PC-3 (cell line): ENCODE data around the gene S100PBP. TPM values are rescaled to one million over a fixed set of nuclear protein-coding genes. Genes with fewer than 3 reads are reported as not detected.

Experiments
- ATAC-seq: fragments of 200-7000 bp; cut with Tn5 transposase; 2 replicates; pipeline ENCODE4 v1.9.1; 2020; ENCODE audit warnings: mild to moderate bottlenecking, moderate library complexity
- BruUV-seq: library from RNA; stranded (reverse); fragments of 400-500 nt; replicated peaks from 2 replicates; lab custom pipeline; 2021; lab: Mats Ljungman, UMichigan
- CTCF ChIA-PET: fragments of 300-600 bp; sonication (Branson Sonifier 250); formaldehyde crosslinking; loops from one replicate; lab custom pipeline; 2022; ENCODE audit warnings: antibody characterized with exemption; lab: Charles Lee
- POLR2A ChIA-PET: fragments of 300-600 bp; sonication (Branson Sonifier 250); formaldehyde crosslinking; loops from one replicate; lab custom pipeline; 2022; ENCODE audit warnings: antibody characterized with exemption; ENCODE audit not compliant: unreplicated experiment; lab: Charles Lee
- DNase-seq: peaks from one replicate; pipeline ENCODE4 v3.0.0-alpha.2; 2015
- H2AFZ ChIP-seq: fragments of 300-600 bp; sonication (generic); 2 replicates; pipeline ENCODE4 v1.6.0; 2016; ENCODE audit warnings: antibody characterized with exemption, low read length
- H3F3A ChIP-seq: fragments of 300-600 bp; sonication (generic); one replicate; pipeline ENCODE4 v1.6.0; 2017; ENCODE audit warnings: antibody characterized with exemption, low read length, control low read depth, mild to moderate bottlenecking; ENCODE audit not compliant: unreplicated experiment
- H3K27ac ChIP-seq: fragments of 300-600 bp; sonication (generic); 2 replicates; pipeline ENCODE4 v1.5.1; 2016; ENCODE audit warnings: mild to moderate bottlenecking, low read length
- H3K27me3 ChIP-seq: fragments of 300-600 bp; sonication (generic); 2 replicates; pipeline ENCODE4 v1.6.1; 2016; ENCODE audit warnings: low read length, mixed read lengths
- H3K36me3 ChIP-seq: fragments of 300-600 bp; sonication (generic); 2 replicates; pipeline ENCODE4 v1.6.1; 2016; ENCODE audit warnings: low read depth, mixed run types, low read length, mixed read lengths
- H3K4me1 ChIP-seq: fragments of 300-600 bp; sonication (generic); 2 replicates; pipeline ENCODE4 v1.5.1; 2016; ENCODE audit warnings: low read length; ENCODE audit not compliant: insufficient read depth
- H3K4me2 ChIP-seq: fragments of 300-600 bp; sonication (generic); 2 replicates; pipeline ENCODE4 v1.6.0; 2016; ENCODE audit warnings: low read length
- H3K4me3 ChIP-seq: fragments of 300-600 bp; sonication (generic); 2 replicates; pipeline ENCODE4 v1.5.1; 2016; ENCODE audit warnings: mild to moderate bottlenecking, low read length, mixed read lengths
- H3K79me2 ChIP-seq: fragments of 300-600 bp; sonication (generic); 2 replicates; pipeline ENCODE4 v1.6.1; 2017; ENCODE audit warnings: low read length, mixed read lengths
- H3K9ac ChIP-seq: fragments of 300-600 bp; sonication (generic); 2 replicates; pipeline ENCODE4 v1.6.0; 2016; ENCODE audit warnings: mild to moderate bottlenecking, low read length
- H3K9me2 ChIP-seq: fragments of 300-600 bp; sonication (generic); replicated peaks from 2 replicates; pipeline ENCODE4 v1.6.1; 2016; ENCODE audit warnings: mixed run types, low read length, mixed read lengths
- H3K9me3 ChIP-seq: fragments of 300-600 bp; sonication (generic); 2 replicates; pipeline ENCODE4 v1.6.1; 2016; ENCODE audit warnings: low read length, mixed read lengths
- H4K20me1 ChIP-seq: fragments of 300-600 bp; sonication (generic); 2 replicates; pipeline ENCODE4 v1.6.1; 2016; ENCODE audit warnings: low read length, mixed read lengths
- EZH2 ChIP-seq: fragments of 300-600 bp; sonication (generic); IDR thresholded peaks from one replicate; pipeline ENCODE4 v1.6.1; 2017; ENCODE audit warnings: antibody characterized with exemption, mild to moderate bottlenecking, low read length; ENCODE audit not compliant: unreplicated experiment
- EZH2phosphoT487 ChIP-seq: fragments of 300-600 bp; sonication (generic); IDR thresholded peaks from 2 replicates; pipeline ENCODE4 v1.6.1; 2018; ENCODE audit warnings: mild to moderate bottlenecking, antibody characterized with exemption, low read length, borderline replicate concordance
- intact Hi-C: fragments of 100-400 bp; cut with micrococcal nuclease; formaldehyde crosslinking; loops from 2 replicates; pipeline ENCODE4 v1.9.0; 2023
- total RNA-seq: library from RNA; depleted of rRNA; stranded (reverse); fragments of >200 nt; gene quantifications from 2 replicates; pipeline ENCODE4 v1.2.3, GENCODE V29; 2014
- TF ChIP-seq, protein P1 (sequence below): fragments of 300-600 bp; sonication (generic); conservative IDR thresholded peaks from 2 replicates; pipeline ENCODE4 v1.5.1; 2017; ENCODE audit warnings: antibody characterized with exemption, low read depth, mild to moderate bottlenecking, low read length

Gene S100PBP
- total RNA-seq, 1 experiment from 2014 or later, result 13.2 TPM

DNA sequence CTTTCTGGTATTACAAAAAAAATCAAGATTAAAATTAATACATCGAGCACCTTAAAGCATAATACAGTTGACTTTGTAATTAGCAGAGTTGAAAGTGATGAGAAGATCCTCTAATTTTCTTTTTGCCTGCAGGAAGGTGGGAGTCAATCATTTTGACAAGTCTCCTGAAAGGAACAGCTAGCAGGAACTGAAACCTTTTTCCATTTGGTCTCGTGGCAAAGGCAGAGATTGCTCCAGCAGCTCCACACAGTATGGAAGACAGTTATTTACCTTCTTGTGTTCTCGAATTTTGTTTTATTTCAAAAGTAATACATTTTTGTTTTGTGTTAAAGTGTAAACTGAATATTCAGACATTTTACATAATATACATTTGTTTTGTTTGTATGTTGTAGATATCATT lies 7.7 kb downstream of the S100PBP start:
- CTCF ChIA-PET, result no interaction called here

DNA sequence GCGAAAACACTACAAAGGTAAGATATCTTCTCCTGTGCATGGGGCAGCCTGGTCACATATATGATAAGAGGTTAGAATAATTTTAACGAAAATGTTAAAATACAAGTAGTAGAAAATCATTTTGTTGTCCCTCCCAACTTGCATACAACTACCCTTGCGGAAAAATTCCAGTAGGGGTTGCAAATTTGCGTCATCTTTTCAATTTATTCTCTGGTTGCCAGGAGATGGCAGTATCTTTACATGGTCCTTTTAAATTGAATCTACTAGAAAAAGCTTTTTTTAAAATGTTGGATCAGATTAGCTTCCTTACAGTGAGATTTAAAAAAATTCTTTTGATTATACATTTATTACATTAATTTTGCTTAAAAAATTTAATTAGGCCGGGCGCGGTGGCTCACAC lies 10.9 kb downstream of the S100PBP start:
- CTCF ChIA-PET, result interaction anchor here (1.0 kb wide), 1 partner anchor 44 kb away, joined by 7 read pairs; no protein-coding TSS in a partner anchor

More for the DNA sequence above, 7.7 kb downstream of the S100PBP start:
- POLR2A ChIA-PET, result no interaction called here
- Histone ChIP-seq H3K9me2 (no peaks in the 10 kb centered on the region), H3K27me3 (no peaks in the 10 kb centered on the region), H3K9me3 (no peaks in the 10 kb centered on the region), H3F3A (no peaks in the 10 kb centered on the region), H4K20me1 (no peaks in the 10 kb centered on the region), H3K4me2 (no peak overlapping the region), H2AFZ (no peak overlapping the region), H3K79me2 (peaks cover 10% of the 10 kb centered on the region), H3K9ac (no peak overlapping the region), H3K36me3 (peaks cover 30% of the 10 kb centered on the region), H3K4me1 (no peaks in the 10 kb centered on the region), H3K27ac (no peak overlapping the region), H3K4me3 (no peak overlapping the region)
- intact Hi-C loops, result no loop called here
- DNase-seq (no peak), ATAC-seq (no peak)
- no TSS peak for BruUV-seq
- no peak for TF ChIP-seq EZH2
- TF ChIP-seq, protein P1, sequence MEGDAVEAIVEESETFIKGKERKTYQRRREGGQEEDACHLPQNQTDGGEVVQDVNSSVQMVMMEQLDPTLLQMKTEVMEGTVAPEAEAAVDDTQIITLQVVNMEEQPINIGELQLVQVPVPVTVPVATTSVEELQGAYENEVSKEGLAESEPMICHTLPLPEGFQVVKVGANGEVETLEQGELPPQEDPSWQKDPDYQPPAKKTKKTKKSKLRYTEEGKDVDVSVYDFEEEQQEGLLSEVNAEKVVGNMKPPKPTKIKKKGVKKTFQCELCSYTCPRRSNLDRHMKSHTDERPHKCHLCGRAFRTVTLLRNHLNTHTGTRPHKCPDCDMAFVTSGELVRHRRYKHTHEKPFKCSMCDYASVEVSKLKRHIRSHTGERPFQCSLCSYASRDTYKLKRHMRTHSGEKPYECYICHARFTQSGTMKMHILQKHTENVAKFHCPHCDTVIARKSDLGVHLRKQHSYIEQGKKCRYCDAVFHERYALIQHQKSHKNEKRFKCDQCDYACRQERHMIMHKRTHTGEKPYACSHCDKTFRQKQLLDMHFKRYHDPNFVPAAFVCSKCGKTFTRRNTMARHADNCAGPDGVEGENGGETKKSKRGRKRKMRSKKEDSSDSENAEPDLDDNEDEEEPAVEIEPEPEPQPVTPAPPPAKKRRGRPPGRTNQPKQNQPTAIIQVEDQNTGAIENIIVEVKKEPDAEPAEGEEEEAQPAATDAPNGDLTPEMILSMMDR, result no peak
- TF ChIP-seq EZH2phosphoT487, result no peak

GRCh38 chr1:32830092-32830852 lies 12.8 kb downstream of the S100PBP start:
- intact Hi-C loops, result no loop called here
- H3K9ac ChIP-seq, result no peak overlapping the region
- no peaks in the 10 kb centered on the region for H3K9me3 ChIP-seq
- H3K79me2 ChIP-seq, result no peaks in the 10 kb centered on the region
- no peaks in the 10 kb centered on the region for H4K20me1 ChIP-seq
- DNase-seq (no peak), ATAC-seq (no peak)
- peaks cover 55% of the 10 kb centered on the region for H3K36me3 ChIP-seq
- H3K27me3 ChIP-seq, result no peaks in the 10 kb centered on the region
- POLR2A ChIA-PET, result no interaction called here
- no peaks in the 10 kb centered on the region for H3K9me2 ChIP-seq
- H3K4me2 ChIP-seq, result no peak overlapping the region
- H3K4me3 ChIP-seq, result no peak overlapping the region
- H3F3A ChIP-seq, result no peaks in the 10 kb centered on the region
- no peak overlapping the region for H3K27ac ChIP-seq
- TF ChIP-seq, protein P1, result no peak
- no peak for TF ChIP-seq EZH2phosphoT487
- no peak for TF ChIP-seq EZH2
- BruUV-seq, result no TSS peak
- CTCF ChIA-PET, result no interaction called here
- no peaks in the 10 kb centered on the region for H3K4me1 ChIP-seq
- no peak overlapping the region for H2AFZ ChIP-seq

More for the DNA sequence above, 10.9 kb downstream of the S100PBP start:
- no peak overlapping the region for H3K4me2 ChIP-seq
- peak; percentile 37 for DNase-seq
- no peaks in the 10 kb centered on the region for H3K4me1 ChIP-seq
- BruUV-seq, result no TSS peak
- no peak for ATAC-seq
- no peak overlapping the region for H3K27ac ChIP-seq
- H3K9me2 ChIP-seq, result no peaks in the 10 kb centered on the region
- no peak overlapping the region for H3K4me3 ChIP-seq
- no peak overlapping the region for H2AFZ ChIP-seq
- no peaks in the 10 kb centered on the region for H4K20me1 ChIP-seq
- H3K27me3 ChIP-seq, result no peaks in the 10 kb centered on the region
- H3F3A ChIP-seq, result no peaks in the 10 kb centered on the region
- POLR2A ChIA-PET, result no interaction called here
- H3K9ac ChIP-seq, result no peak overlapping the region
- H3K36me3 ChIP-seq, result peaks cover 48% of the 10 kb centered on the region
- H3K9me3 ChIP-seq, result no peaks in the 10 kb centered on the region
- intact Hi-C loops, result no loop called here
- H3K79me2 ChIP-seq, result no peaks in the 10 kb centered on the region
- TF ChIP-seq EZH2phosphoT487, result no peak
- TF ChIP-seq, protein P1, result peak; percentile 52
